Retinal pigment epithelial cell (primary cell): ENCODE data around the gene LZTS3.

Source experiments
- DNase-seq: peaks from one replicate; pipeline ENCODE4 v3.0.0-alpha.2; 2010; ENCODE audit warnings: low read depth
- H3K4me3 ChIP-seq: 2 replicates; pipeline ENCODE4 v1.5.1; 2011; ENCODE audit warnings: mild to moderate bottlenecking, low read length, control low read depth, moderate library complexity
- TF ChIP-seq, protein P1 (sequence below): conservative IDR thresholded peaks from 2 replicates; pipeline ENCODE4 v1.5.1; 2011; ENCODE audit warnings: low read depth, low read length, control low read depth, inconsistent platforms

LZTS3 gene

DNA sequence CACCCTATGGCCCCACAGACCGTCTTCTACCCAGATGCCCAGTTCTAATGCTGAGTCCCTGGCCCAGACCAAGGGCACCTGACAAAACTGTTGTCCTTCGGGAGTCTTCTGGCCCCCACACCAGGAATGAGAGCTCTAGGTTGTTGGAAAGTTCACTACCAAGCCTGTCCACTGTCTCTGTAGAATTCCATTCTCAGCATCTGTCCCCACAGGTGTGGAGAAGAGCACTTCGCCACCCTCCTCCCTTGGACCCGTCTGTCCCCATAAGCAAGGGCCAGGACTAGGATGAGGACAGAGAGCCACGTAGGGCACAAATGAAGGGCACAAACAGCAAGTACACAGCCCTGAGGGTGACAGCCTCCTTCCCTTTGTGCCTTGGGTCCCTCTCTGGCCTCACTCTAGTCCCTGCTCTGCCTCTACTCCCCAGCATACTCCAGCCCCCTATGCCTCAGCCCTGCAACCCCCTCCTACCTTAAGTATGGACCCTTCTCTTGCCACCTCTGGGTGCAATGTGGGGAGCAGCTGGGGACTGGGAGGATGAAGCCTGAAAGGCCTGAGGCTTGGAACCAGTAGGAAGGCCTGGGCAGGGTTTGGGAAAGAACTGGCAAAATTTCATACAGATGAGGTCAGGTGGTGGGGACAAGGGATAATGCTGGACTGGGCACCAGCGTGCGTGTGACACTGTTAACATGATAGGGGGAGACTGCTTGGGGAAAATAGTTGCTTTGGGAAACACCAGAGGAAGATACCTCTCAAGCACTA is 4.3 kb downstream of the LZTS3 start:
- no peak for DNase-seq
- TF ChIP-seq, protein P1, sequence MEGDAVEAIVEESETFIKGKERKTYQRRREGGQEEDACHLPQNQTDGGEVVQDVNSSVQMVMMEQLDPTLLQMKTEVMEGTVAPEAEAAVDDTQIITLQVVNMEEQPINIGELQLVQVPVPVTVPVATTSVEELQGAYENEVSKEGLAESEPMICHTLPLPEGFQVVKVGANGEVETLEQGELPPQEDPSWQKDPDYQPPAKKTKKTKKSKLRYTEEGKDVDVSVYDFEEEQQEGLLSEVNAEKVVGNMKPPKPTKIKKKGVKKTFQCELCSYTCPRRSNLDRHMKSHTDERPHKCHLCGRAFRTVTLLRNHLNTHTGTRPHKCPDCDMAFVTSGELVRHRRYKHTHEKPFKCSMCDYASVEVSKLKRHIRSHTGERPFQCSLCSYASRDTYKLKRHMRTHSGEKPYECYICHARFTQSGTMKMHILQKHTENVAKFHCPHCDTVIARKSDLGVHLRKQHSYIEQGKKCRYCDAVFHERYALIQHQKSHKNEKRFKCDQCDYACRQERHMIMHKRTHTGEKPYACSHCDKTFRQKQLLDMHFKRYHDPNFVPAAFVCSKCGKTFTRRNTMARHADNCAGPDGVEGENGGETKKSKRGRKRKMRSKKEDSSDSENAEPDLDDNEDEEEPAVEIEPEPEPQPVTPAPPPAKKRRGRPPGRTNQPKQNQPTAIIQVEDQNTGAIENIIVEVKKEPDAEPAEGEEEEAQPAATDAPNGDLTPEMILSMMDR = no peak
- no peak overlapping the region for H3K4me3 ChIP-seq

DNA sequence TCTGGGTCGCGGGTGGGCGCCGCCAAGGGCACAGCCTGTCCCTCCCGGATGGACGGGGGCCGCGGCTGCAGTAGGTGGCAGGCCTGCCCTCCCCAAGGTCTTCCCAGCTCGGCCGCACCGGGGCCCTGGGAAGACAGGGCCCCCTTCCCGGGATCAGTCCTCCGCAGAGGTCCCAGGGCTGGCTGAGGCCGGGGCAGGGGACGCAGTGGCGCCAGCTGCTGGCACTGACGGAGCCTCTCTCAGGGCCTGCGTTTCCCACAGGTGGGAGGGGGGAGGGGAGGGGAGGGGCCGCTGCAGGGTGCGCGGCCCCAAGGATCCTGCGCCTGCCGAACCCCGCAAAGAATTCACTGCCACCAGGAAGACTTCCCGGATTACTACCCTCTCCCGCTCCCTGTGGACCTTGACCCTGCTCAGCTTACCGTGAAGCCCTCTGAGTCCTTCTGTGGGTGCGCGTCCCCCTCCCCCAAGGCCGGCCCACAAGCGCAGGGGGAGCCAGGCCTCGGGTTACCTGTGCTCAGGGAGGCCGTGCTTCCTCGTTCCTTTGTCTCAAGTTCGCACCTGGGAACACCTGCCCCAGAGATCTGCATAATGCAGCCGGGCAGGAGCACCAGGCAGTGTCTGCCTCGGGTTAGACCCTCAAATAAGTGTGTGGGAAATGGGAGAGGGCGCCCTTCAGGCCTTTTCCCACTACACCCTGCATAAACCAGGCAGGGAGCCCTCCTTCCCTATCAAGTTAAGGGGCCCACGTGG is 5.1 kb downstream of the LZTS3 start:
- no peak for DNase-seq
- TF ChIP-seq, protein P1 = no peak
- H3K4me3 ChIP-seq = no peak overlapping the region

DNA sequence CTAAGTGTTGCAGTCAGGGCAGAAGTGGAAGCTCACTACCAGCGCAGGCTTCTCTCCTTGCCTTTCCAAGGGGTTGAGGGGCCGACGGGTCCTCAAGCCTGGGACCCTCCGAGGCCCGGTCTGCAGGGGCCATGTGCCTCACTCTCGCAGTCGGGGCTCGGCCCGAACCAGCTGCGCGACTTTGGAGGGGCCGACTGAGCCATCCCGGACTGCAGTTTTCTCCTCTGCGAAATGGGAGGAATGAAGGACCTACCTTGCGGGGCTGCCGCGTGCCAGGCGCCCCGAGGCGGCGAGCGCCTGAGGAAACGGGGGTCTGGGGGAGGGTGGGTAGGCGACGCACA is 5.6 kb downstream of the LZTS3 start:
- H3K4me3 ChIP-seq = no peak overlapping the region
- TF ChIP-seq, protein P1 = no peak
- no peak for DNase-seq

DNA sequence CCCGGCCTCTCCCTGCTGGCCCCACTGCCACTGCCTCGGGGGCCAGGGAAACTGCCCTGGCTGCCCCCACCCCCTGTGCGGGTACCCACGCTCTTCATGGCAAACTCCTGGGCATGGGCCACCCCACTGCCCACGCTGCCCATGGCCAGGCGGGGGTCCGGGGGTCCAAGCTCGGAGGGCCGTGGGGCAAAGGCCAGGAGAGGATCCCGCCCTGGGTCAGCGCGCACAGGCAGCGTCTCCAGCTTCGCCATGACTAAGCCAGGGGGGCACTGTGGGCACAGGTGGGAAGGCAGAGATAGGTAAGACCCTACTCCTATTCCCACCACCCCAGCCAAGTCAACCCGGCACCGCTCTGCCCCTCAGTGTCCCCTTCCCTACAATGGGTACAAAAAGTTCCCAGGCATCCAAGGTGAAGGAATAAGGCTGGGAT is 6.4 kb downstream of the LZTS3 start:
- no peak overlapping the region for H3K4me3 ChIP-seq
- DNase-seq = no peak
- TF ChIP-seq, protein P1 = no peak

DNA sequence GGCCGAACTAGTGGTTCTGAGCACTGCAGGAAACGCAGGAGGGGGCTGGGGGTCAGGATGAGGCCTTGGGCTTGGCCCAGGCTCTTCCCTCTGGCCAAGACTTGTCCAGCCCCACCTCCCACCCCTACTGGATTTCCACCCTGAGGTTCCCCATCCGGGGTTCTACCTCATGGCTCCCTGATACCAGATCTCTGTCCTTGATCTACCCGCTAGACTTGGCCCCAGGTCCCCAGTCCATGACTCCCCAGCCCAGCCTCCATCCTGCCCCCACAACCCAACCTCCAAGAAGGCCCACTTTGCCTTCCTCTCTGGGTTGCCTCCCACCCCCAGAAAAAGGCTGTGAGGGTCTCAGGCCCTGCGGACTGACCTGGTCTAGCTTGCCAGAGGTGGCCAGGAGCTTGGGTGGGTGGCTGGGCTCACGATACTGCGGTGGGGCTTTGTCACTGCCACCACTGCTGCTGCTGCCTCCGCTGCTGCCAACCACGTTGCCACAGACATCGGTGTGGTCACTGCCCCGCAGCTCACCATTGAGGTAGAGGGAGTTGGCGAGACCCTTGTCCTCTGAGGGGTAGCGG is 6.9 kb downstream of the LZTS3 start:
- no peak overlapping the region for H3K4me3 ChIP-seq
- DNase-seq = no peak
- TF ChIP-seq, protein P1 = no peak

DNA sequence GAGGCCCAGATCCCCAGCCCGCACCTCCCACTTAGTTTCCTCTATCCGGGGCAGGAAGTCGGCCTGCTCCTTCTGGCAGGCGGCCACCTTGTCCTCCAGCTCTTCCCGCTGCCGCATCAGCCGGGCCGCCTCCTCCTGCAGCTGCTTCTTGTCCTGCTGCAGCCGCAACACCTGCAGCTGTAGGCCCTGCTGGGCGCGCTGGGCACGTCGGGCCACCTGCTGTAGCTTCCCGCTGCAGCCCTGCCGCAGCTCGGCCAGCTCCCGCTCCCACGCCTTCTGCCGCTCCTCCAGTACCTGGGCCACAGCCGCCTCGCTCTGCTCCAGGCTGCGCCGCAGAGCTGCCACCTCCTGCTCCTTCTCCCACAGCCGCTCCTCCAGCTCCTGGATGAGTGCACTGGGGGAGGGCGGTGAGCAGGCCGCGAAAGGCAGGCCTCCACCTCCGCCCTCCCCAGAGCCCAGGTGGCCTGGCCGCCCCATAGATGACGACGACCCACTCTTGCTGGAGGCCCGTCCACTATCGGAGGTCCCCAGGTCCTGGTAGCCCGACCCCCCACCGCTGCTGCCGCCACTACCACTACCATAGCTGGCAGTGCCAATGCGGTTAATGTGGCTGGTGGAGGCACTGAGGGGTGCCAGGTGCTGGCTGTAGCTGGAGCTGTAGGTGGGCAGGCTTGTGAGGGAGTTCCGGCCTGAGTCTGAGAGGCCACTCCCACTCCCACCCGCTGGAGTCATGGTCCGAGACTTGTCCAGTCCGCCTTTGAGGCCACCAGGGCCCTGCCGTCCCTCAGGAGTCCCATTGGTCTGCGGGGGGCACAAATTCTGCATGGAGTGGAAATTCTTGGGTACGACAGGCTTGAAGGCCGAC is 7.6 kb downstream of the LZTS3 start:
- TF ChIP-seq, protein P1 = no peak
- DNase-seq = no peak
- H3K4me3 ChIP-seq = no peak overlapping the region
